Muscle layer of colon (tissue), 2 donors: ENCODE measurements around the gene TBC1D9.

Source experiments
- H3K27ac ChIP-seq: one replicate; pipeline ENCODE4 v1.7.0; 2013; ENCODE audit warnings: low read depth, mild to moderate bottlenecking, low read length, moderate library complexity
- H3K27me3 ChIP-seq, 2 donors: one replicate each; pipeline ENCODE4 v1.7.0; 2013; ENCODE audit warnings: low read length in 2 of 2, mild to moderate bottlenecking in 2 of 2; ENCODE audit not compliant: insufficient read depth in 2 of 2, control insufficient read depth in 1 of 2
- H3K36me3 ChIP-seq: one replicate; pipeline ENCODE4 v1.7.0; 2013; ENCODE audit warnings: mild to moderate bottlenecking, low read length; ENCODE audit not compliant: insufficient read depth
- H3K4me1 ChIP-seq: one replicate; pipeline ENCODE4 v1.7.0; 2013; ENCODE audit warnings: mild to moderate bottlenecking, low read length; ENCODE audit not compliant: insufficient read depth
- H3K4me3 ChIP-seq, 2 donors: one replicate each; pipeline ENCODE4 v1.7.0; 2013; ENCODE audit warnings: low read length in 2 of 2, low read depth in 1 of 2, mild to moderate bottlenecking in 1 of 2, moderate library complexity in 1 of 2
- H3K9ac ChIP-seq: one replicate; pipeline ENCODE4 v1.7.0; 2013; ENCODE audit warnings: low read length
- H3K9me3 ChIP-seq: one replicate; pipeline ENCODE4 v1.7.0; 2013; ENCODE audit warnings: mild to moderate bottlenecking, low read length
- donor health status: abdominal sarcoma.
- donor health status: Adenocarcinoma of cecum.

TBC1D9 gene

GRCh38 chr4:140719022-140719421, 37.2 kb downstream of the TBC1D9 start:
- Histone ChIP-seq H3K9ac (no peak overlapping the region), H3K27me3 (no peaks in the 10 kb centered on the region), H3K4me1 (no peaks in the 10 kb centered on the region), H3K9me3 (no peaks in the 10 kb centered on the region), H3K4me3 (no peak overlapping the region), H3K36me3 (no peaks in the 10 kb centered on the region), H3K27ac (no peak overlapping the region)

DNA sequence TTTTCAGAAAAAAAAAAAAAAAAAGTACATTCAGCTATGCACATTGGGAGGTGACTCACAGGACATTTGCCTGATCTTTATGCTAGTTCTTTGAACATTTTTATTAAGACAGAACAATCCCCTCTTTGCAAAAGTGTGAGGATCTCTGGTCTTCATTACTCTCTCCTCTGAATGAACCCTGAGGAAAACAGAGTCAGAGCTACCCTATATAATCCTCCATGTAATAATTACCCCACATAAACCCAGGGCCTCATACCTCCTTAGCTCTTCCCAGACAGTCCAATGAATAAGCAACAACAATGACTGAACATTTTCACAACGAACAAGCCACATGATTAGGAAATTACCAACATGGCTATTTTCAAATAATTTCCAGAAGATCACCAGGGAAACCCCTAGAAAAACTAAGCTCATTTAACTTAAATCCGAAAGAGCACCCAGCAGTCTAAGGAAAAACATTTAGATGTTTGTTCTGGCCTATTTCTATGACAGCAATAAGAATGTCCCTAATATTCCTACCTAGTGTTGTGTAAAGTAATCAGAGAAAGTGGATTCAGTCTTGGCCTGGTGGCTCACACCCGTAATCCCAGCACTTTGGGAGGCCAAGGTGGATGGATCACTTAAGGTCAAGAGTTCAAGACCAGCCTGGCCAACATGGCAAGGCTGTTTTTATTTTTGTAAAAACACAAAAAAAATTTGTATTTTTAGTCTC, 37.8 kb downstream of the TBC1D9 start:
- H3K27ac ChIP-seq, result no peak overlapping the region
- H3K27me3 ChIP-seq, result no peaks in the 10 kb centered on the region
- no peak overlapping the region for H3K4me3 ChIP-seq
- H3K4me1 ChIP-seq, result no peaks in the 10 kb centered on the region
- H3K9ac ChIP-seq, result no peak overlapping the region
- no peaks in the 10 kb centered on the region for H3K9me3 ChIP-seq
- H3K36me3 ChIP-seq, result no peaks in the 10 kb centered on the region

DNA sequence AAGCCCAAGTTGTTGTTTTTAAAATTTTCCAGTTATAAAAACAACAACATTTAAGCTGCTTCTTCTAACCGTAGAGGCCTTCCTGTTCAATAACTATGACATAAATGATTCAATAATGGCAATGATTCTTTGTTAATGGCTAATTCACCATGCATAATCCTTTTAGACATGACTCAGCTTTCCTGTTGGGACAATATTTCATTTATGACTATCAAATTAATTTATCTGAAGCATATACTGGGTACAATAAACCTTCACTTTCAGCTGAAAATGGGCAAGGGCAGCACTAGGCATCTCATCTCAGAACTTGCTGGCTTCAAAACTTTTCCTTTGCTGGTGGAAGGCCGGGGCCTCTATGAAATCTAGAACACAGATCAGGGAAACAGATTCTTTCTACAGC, 38.9 kb downstream of the TBC1D9 start:
- Histone ChIP-seq H3K36me3 (no peaks in the 10 kb centered on the region), H3K4me1 (no peaks in the 10 kb centered on the region), H3K4me3 (no peak overlapping the region), H3K9ac (no peak overlapping the region), H3K27ac (no peak overlapping the region), H3K9me3 (no peaks in the 10 kb centered on the region), H3K27me3 (no peaks in the 10 kb centered on the region)

GRCh38 chr4:140715119-140715518, 41.1 kb downstream of the TBC1D9 start:
- H3K36me3 ChIP-seq, result no peaks in the 10 kb centered on the region
- H3K27ac ChIP-seq, result no peak overlapping the region
- no peaks in the 10 kb centered on the region for H3K27me3 ChIP-seq
- no peaks in the 10 kb centered on the region for H3K9me3 ChIP-seq
- H3K4me1 ChIP-seq, result no peaks in the 10 kb centered on the region
- no peak overlapping the region for H3K4me3 ChIP-seq
- H3K9ac ChIP-seq, result no peak overlapping the region

DNA sequence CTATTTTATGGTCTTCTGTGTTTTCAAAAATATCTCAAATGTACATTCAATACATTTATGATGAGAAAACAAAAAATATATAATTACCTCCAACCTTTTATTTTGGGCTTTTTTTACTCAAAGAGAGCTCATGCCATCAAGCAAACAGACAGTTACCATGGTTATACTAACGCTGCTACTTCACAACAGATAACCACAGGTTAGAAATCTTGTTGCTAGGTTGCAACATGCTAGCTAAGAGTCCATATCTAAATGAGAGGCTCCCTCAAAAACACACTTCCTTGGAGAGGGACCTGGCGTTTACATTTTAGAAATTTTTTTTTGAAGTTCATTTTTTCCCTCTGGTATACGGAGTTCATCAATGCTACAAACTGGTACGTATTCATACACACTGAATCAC, 44.3 kb downstream of the TBC1D9 start:
- Histone ChIP-seq H3K27ac (no peak overlapping the region), H3K27me3 (no peaks in the 10 kb centered on the region), H3K36me3 (no peaks in the 10 kb centered on the region), H3K4me3 (no peak overlapping the region), H3K9me3 (no peaks in the 10 kb centered on the region), H3K9ac (no peak overlapping the region), H3K4me1 (no peaks in the 10 kb centered on the region)

- Histone ChIP-seq H3K4me3 (no peak overlapping the region), H3K27ac (no peak overlapping the region), H3K27me3 (no peaks in the 10 kb centered on the region), H3K36me3 (no peaks in the 10 kb centered on the region), H3K9me3 (no peaks in the 10 kb centered on the region), H3K9ac (no peak overlapping the region), H3K4me1 (no peaks in the 10 kb centered on the region)
These were observed 45.1 kb downstream of the TBC1D9 start for GRCh38 chr4:140710908-140711622.

DNA sequence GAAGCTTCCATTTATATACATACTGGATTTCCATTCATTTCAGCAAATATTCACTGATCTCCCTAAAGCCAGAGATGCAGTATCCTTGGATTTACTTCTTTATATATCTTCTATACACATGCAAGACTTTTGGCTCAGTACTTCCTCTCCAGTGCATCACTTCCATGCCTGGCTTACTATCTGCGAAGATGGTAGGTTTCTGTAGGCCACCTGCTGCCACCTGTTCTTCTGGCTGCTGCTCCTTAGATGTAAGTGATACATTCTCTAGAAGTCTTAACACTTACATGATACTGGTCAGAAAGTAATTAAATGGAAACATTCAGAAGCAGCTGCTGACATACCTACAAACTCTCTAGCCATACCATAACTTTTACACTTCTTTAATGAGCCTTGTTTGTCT, 48.9 kb downstream of the TBC1D9 start:
- Histone ChIP-seq H3K4me3 (no peak overlapping the region), H3K27me3 (no peaks in the 10 kb centered on the region), H3K9ac (no peak overlapping the region), H3K27ac (no peak overlapping the region), H3K36me3 (no peaks in the 10 kb centered on the region), H3K4me1 (no peaks in the 10 kb centered on the region), H3K9me3 (no peaks in the 10 kb centered on the region)

DNA sequence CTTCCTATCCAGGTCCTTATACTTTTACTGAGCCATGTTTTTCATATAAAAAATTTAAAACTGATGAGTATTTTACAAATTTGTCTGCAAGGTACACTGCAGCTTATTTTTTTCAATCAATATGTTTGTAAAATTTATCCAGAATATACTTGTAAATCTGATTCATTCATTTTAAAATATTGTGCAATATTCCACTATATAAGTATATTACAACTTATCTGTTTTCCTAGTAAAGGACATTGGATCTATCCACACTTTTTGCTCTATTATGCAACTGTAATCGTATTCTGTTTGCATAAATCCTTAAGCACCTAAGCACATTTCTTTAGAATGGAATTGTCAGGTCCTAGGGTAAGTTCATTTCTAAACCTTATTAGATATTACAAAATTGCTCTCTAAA, 49.5 kb downstream of the TBC1D9 start:
- no peak overlapping the region for H3K9ac ChIP-seq
- H3K4me3 ChIP-seq, result no peak overlapping the region
- H3K36me3 ChIP-seq, result no peaks in the 10 kb centered on the region
- H3K9me3 ChIP-seq, result no peaks in the 10 kb centered on the region
- no peaks in the 10 kb centered on the region for H3K4me1 ChIP-seq
- no peak overlapping the region for H3K27ac ChIP-seq
- no peaks in the 10 kb centered on the region for H3K27me3 ChIP-seq

DNA sequence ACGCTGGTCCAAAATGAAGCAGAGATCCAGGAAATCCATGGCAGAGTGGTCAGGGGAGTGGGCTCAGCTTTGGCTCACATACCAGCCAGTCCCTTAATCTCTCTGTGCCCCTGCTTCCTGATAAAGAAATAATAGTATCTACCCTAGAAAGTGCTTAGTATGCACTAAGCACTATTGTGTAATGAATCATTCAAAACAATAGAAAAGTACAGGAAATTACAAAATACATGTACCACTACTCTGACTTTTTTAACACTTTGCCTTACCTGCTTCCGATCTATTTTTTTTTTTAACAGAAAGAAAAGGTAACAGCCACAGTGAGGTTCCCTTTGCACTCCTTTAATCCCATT, 49.9 kb downstream of the TBC1D9 start:
- H3K27ac ChIP-seq, result no peak overlapping the region
- no peaks in the 10 kb centered on the region for H3K27me3 ChIP-seq
- no peaks in the 10 kb centered on the region for H3K9me3 ChIP-seq
- no peaks in the 10 kb centered on the region for H3K36me3 ChIP-seq
- H3K4me1 ChIP-seq, result no peaks in the 10 kb centered on the region
- H3K4me3 ChIP-seq, result no peak overlapping the region
- no peak overlapping the region for H3K9ac ChIP-seq

DNA sequence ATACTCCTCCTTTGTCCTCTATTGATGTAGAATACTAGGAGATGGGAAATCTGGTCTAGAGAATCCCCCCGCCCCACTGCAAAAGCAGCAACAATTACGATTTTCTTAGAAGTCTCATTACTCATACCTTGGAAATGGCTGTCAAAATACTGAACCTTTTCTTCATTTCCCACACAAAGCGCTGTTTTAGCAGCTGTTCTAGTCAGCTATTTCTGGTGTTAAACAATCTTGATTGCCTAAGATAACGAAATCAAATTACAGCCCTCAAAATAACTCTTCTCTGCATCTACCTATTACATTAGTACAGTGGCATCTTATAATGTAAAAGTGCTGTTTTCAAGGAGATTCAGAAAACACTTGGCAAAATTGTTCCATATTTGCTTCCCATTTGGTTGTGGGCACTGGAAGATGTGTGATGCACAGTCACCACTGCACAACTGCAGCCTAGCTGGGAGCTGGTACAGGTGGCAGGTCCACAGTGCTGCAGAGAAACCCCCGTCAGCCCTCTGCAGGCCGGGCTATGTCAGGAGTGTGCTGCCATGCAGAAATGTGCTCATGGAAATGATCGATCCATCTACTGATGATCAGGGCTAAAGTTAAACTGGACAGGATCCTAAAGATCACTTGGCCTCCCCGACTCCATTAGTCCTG, 50.4 kb downstream of the TBC1D9 start:
- H3K27me3 ChIP-seq, result no peaks in the 10 kb centered on the region
- no peak overlapping the region for H3K4me3 ChIP-seq
- H3K27ac ChIP-seq, result no peak overlapping the region
- H3K9me3 ChIP-seq, result no peaks in the 10 kb centered on the region
- no peaks in the 10 kb centered on the region for H3K4me1 ChIP-seq
- H3K9ac ChIP-seq, result no peak overlapping the region
- H3K36me3 ChIP-seq, result no peaks in the 10 kb centered on the region

GRCh38 chr4:140704964-140705363, 51.2 kb downstream of the TBC1D9 start:
- no peaks in the 10 kb centered on the region for H3K9me3 ChIP-seq
- no peaks in the 10 kb centered on the region for H3K36me3 ChIP-seq
- no peak overlapping the region for H3K27ac ChIP-seq
- H3K27me3 ChIP-seq, result no peaks in the 10 kb centered on the region
- H3K9ac ChIP-seq, result no peak overlapping the region
- H3K4me1 ChIP-seq, result no peaks in the 10 kb centered on the region
- no peak overlapping the region for H3K4me3 ChIP-seq
